HG03280 (cell line): Measurements from ENCODE around the gene MED25.

Source experiments
- ATAC-seq: cut with Tn5 transposase; IDR thresholded peaks from one replicate; pipeline ENCODE4 v1.9.1; 2021; ENCODE audit warnings: mild to moderate bottlenecking, moderate library complexity; ENCODE audit not compliant: unreplicated experiment

The MED25 gene

GRCh38 chr19:49884109-49884508, 66.0 kb downstream of the MED25 start:
- ATAC-seq: no peak

GRCh38 chr19:49884760-49885159, 66.7 kb downstream of the MED25 start:
- ATAC-seq: no peak
